DND-41 (cell line): Measurements from ENCODE around the gene GREM2.

Experiments used
- EZH2 ChIP-seq: IDR thresholded peaks from 3 replicates; pipeline ENCODE4 v1.6.1; 2012; ENCODE audit warnings: borderline replicate concordance, low read depth, mild to moderate bottlenecking, moderate library complexity, low read length, inconsistent platforms; ENCODE audit not compliant: severe bottlenecking
- TF ChIP-seq, protein P1 (sequence below): IDR thresholded peaks from 2 replicates; pipeline ENCODE4 v1.5.1; 2012; ENCODE audit warnings: borderline replicate concordance, low read length, moderate library complexity, mild to moderate bottlenecking; ENCODE audit not compliant: poor library complexity, severe bottlenecking; ENCODE audit errors: extremely low read depth

DNA sequence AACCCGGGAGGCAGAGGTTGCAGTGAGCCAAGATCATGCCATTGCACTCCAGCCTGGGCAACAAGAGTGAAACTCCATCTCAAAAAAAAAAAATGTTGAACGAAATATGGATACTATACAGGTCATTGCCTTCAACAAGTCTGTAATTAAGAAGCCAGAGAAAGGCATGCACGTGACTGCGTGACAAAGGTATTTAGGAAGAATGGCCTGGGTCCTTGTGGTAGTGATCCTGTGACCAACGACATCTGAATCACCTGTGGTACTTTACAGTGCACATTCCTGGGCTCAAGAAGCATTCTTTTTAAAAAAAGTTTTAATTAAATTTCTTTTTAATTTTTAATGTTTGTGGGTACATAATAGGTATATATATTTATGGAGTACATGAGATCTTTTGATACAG lies 115.0 kb downstream of the GREM2 start:
- TF ChIP-seq, protein P1, sequence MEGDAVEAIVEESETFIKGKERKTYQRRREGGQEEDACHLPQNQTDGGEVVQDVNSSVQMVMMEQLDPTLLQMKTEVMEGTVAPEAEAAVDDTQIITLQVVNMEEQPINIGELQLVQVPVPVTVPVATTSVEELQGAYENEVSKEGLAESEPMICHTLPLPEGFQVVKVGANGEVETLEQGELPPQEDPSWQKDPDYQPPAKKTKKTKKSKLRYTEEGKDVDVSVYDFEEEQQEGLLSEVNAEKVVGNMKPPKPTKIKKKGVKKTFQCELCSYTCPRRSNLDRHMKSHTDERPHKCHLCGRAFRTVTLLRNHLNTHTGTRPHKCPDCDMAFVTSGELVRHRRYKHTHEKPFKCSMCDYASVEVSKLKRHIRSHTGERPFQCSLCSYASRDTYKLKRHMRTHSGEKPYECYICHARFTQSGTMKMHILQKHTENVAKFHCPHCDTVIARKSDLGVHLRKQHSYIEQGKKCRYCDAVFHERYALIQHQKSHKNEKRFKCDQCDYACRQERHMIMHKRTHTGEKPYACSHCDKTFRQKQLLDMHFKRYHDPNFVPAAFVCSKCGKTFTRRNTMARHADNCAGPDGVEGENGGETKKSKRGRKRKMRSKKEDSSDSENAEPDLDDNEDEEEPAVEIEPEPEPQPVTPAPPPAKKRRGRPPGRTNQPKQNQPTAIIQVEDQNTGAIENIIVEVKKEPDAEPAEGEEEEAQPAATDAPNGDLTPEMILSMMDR = no peak
- TF ChIP-seq EZH2 = no peak
